GM21786 (cell line): ENCODE measurements around the gene CD46.

ENCODE experiments used
- ATAC-seq: cut with Tn5 transposase; IDR thresholded peaks from one replicate; pipeline ENCODE4 v1.9.1; 2021; ENCODE audit not compliant: unreplicated experiment

Gene CD46

DNA sequence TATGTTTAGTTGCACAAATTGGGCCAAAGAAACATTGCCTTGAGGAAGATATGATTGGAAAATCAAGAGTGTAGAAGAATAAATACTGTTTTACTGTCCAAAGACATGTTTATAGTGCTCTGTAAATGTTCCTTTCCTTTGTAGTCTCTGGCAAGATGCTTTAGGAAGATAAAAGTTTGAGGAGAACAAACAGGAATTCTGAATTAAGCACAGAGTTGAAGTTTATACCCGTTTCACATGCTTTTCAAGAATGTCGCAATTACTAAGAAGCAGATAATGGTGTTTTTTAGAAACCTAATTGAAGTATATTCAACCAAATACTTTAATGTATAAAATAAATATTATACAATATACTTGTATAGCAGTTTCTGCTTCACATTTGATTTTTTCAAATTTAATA lies 43.0 kb downstream of the CD46 start:
- no peak for ATAC-seq

DNA sequence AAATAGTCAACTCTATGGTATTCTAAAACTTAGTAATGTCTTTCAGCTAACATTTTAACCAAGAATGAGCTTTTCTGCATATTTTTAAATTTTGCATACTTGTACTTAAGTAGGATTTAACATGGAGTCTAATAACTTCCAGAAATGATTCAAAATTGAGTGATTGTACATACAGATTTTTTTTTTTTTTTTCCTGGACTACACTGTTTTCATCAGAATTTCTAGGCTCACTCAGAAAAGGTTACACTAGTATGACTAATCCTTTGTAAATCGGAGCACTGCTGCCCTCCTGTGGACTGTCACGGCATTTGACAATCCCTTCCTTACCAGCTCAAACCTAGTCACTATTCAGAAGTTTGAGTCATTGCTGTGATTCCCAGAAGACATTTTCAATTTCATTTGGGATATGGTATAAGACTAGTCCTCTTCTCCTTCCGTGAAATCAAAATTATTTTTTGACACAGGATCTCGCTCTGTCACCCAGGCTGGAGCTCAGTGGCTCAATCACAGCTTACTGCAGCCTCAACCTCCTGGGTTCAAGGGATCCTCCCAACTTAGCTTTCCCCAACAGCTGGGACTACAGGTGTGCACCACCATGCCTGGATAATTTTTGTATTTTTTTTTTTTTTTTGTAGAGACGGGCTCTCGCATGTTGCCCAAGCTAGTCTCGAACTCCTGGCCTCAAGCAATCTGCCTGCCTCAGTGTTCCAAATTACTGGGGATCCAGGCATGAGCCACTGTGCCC lies 45.5 kb downstream of the CD46 start:
- ATAC-seq: peak; percentile 87

DNA sequence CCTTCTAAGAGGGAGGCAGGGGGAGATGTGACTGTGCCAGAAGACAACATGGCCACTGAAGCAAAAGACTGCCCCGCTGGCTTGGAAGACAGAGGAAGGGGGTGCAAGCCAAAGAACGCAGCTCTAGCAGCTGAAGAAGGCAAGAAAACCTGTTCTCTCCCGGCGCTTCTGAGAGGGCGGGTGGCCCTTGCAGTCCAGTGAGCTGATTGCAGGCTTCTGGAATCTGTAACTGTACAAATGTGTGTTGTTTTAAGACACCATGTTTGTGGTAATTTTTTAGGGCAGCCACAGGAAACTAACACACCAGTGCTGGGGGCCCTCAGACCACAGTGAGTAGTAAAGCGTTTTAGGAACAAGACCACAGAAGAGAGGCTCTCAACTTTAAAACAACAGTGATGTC lies 47.0 kb downstream of the CD46 start:
- no peak for ATAC-seq

DNA sequence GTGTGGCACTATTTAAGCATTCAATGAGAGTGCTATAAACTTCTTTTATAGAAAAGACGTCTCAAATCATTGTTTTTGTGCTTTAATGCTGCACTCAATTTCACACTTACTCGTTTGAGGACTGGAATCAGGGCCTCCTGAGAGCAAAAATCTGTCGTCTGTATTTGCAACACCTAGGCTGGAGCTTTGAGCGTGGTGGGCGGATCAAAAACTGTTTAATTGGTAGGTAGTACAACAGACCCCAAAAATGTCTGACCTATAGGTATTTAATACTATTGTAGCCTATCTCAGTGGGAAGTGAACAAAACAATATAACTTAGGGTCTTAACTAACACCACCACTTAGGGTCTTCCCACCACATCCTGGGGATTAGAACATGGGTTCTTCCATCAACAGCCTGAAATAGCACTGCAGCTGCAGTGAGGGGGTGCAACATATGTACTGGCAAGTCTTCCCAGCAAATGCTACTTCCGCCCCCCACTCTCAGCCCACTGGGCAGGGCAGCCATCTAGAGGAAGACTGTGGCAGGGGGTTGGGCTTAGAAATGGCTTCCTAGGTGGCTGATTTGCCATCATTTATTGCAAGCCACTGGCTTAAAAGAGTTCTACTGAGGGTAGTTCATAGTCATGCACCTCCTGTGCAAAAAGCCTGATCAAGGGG lies 48.3 kb downstream of the CD46 start:
- no peak for ATAC-seq

DNA sequence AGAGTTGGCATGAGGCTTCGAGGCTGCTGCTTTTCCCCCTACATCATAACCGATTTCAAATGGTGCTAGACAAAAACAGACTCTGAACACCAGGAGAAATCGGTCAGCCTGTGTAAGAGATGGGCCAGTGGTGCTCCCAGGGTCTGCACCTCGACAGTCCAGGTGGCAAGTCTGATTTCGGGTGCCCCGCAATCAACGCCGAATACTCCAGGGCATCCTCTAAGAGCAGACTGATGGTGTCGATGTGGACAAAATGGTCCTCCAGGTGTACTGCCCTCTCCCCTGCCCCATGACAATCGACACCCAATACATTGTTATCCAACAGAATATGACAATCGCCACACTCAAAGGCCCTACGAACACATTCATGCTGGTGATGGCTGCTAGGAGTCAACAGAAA lies 50.0 kb downstream of the CD46 start:
- ATAC-seq: no peak

DNA sequence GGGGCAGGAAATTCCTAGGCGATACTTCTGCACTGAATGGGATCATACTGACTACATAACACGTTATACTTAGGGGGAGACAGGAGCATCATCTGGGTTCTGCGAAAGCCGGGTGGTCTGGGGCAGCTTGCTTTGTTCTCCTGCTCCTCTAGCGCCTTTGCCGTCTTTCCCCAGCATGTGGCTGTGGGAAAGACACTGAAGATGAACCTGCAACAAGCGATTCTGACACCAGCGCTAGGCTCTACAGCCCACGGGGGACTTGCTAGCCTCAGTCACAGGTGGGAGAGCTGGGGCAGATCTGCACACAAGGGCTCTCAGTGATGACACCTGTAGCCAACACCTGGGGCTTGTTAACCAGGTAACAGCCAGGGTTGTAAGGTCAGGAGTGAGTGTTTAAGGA lies 51.8 kb downstream of the CD46 start:
- no peak for ATAC-seq

DNA sequence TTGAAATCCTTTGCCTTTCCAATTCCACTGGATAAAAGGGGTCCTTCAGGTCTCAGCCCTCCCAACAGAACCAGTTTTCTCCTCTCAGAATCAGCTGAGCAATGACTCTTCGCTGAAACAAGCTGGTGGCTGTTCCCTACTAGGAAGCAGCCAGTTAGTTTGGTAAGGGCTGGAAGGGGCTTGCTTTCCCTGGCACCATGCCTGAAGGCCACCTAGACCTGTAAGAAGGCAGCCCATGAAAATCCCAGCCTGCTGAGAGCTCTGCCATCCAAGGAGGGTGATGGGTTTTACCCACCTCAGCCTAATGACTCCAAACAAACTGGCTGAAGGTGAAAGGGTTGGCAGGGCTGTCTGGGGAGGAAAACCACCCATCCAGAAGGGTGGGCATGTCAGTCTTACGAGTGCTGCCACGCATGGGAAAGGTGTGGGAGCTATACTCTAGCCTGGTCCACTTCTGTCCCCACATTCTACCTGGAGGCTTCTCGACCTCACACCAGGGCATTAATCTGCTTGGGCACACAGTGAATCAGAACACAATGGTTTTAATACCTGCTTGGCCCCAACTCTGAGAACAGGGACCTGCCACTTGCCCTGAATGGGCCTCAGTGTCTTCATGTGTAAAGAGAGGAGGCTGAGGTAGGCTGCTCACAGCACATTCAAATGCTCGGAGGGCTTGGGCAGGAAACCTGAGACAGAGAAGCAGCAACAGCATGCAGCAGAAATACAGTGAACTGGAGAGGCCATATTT lies 53.0 kb downstream of the CD46 start:
- no peak for ATAC-seq

DNA sequence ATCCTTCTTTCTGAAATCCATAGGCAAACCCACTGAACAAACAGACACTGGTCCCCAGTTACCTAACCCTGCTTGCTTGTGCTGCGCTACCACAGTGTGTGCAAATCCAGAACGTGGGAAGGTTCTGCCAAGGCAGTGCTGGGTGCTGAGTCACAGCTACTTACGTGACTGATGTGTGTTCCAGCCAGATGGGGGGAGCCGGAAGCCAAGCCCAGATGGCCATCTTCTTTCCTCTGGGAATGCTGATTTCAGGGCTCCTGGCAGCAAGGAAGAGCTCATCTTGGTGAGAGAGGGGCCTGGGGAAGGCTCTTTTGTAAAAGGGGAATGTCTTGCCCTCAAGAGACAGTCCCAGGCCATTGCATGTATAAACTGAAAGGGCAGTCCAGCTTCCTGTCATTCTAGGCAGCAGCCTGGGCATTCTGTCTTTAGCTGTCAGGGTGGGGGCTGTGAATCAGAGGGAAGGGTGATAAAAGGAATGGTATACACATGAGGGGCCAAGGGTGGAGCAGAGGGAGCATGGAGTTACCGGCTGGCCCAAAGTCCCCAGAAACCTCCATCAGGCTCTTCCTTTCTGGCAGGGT lies 54.1 kb downstream of the CD46 start:
- no peak for ATAC-seq

DNA sequence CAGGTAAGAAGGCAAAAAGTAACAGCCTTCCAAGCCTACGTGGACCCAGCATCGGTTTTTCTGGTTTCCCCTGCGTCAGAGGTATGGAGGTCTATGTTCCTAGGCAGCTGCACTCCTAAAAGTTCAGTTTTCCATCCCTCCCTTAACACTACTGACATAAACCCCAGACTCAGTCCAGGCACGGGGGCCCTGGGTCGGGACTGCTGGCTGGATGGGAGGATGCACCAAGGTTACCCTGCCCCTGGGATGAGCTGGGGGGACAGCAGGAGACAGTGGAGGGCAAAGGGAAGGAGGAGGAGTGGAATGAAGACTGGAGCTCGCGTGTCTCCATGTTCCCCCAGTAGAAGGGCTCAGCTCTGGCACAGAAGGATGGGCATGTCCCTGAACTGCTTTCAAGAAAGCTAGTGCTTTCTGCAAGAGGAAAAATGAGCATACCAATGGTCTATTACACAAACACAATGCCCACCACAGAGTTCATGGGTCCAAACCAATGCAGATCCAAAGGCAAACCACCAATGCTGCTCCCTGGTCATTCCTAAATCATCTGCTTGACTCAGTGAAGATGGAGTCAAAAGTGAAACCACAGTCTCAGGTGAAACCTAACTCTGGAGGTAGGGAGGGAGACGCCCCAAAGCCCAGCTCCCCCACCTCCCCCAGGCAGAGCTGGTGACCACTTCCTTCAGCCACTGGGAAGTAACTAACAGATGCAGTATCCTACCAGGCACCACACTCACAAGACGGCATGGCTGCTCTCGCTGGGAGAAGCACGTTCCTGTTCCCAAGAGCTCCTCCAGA lies 54.9 kb downstream of the CD46 start:
- no peak for ATAC-seq

DNA sequence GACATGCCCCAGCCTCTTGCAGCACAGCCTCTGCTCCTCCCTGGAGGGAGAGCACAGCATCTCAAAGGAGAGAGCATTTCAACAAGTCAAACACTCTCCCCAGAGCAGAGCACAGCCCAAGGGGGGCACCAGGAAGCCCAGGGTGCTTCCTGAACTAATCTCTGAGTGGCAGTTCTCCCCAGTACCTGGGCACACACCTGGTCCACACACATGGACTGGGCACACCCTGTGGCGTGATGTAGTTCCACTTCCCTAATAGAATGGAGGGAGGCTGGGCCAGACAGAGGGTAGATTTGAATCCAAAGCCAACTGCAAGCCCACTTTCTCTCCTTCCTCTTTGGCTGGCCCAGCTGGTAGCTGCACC lies 55.5 kb downstream of the CD46 start:
- ATAC-seq: no peak

DNA sequence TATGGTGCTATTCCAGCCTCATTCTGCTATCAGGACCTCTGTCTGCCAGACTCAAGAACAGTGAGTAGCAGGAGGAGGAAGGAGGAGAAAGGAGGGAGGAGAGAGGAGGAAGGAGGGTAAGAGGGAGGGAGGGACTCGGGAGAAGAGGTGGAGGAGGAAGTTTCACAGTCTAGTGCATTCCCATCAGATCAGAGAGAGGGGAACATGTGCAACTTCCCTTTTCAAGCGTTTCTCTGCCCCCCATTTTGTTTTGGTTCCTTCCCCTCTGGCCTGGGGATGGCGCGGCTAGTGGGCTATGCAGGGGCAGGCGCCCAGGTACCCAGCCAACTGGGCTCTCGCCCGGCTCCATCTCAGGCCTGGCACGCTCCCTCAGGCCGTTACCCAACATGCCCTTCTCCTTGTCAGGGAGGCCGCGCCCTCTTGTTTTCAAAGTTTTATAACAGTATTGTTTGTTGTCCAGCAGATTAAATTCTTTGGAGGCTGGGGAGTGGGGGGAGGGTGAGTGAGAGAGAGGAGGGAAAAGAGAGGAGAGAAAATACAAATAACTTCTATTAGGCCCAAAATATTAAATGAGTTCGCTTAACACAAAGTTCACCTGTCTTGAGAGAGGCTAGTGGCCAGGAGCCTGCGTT lies 56.0 kb downstream of the CD46 start:
- ATAC-seq: no peak

DNA sequence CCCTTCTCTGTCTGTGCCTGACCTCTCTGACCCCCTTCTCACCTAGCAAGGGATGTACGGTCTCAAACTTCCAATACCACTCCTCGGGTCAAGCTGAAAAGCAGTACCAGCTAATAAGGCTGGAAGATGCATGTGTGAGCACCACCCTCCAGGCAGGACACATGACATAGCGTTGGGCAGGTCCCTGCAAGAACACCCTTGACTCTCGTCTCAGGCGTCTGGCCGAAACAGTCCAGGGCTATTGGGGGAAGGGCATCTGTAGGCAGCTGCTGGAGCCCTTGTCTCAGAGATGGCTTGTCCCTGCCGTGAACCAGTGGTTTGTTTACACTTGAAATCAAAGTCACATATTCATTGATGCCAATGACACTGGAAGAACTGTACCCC lies 56.5 kb downstream of the CD46 start:
- ATAC-seq: no peak

DNA sequence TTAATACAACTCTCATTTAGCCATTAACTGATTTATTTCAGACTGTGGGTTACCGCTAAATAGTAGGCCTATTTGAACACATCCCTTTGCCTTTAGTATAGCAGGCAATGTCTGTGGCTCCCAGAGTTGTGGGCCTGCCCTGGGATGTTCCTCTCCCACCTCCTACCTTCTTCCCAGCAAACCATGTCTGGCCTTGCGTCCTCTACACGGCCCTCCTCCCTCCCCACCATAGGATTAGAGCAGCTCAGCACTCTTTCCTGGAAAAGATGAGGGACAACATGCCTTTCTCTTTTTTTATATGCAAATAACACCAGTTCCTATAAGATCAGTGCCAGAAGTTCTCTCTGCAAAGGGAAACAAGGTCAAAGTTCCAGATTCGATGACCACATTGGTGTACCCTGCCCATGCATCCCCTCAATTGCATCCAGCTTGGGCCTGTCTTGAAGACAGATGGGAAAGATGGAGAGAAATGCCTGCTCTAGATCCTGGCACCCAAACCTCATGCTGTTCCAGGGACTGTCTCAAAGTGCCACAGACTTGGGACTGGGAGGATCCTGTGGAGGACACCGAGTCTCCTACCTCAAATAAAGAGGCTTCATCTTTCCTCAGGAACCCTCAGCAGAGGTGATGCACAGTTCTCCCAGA lies 57.2 kb downstream of the CD46 start:
- no peak for ATAC-seq

DNA sequence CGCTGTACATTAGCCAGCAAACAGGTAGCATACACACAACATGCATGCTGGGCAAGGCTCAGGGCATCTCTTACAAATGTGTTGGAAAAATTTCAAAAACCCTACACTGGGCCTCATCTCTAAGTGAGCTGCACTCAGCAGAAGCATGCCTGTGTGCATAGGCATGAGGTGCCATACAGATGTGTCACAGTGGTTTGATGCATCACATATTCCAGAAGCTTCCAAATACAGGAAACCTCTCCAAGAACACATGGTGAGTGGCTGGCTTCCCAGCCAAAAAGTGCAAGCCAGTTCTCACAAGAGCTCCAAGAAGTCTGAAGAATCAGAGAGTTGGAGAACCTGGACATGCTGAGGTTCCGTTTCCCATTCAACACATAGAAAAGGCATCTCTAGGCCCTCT lies 58.3 kb downstream of the CD46 start:
- ATAC-seq: no peak

DNA sequence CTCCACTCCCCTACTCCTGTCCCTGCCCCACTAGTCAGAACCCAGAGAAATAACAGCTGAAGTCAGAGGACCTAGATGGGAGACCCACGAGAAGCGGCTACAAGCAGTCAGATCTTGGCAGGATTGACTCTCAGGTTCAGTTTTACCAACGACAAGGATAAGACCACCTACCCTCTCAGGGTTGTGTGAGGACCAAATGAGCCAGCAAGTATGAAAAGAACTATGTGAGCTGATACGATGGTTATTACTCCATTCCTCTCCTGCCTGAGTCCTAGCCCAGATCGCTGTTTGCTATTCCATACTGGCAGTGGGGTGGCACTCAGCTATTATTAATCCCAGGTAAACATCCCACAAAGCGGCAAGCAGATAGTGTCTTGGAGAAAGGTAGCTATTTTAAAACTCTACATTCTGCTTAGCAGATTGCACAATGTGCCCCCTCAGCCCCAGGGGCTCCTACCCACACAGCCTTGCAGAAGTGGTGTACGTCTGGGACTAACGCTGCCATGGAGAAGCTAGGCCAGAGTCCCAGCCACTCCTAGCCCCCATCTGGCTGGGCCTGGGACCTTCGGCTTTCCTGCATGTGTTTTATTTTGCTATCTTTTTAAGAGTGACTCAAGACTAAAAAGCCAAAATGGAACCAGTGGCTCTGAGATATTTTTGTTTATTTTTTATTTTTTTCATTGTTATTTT lies 58.9 kb downstream of the CD46 start:
- ATAC-seq: no peak

DNA sequence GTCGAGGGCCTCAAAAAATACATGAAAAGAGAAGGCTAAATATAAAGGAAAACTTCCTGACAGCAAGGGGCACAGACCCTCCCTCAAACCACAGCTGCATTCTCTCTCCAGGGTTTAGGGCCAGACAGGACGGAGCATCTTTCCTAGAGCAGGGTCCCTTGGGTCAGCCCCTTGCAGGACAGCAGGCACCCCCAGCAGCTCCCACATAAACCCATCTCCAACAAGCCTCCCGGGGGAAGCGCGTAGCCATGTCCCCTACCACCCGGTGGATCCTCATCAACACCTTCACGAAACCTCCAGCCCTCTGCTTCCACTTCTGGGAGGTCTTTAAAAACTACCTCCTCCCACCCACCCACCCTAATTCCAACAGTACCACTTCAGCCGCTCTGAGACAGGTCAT lies 59.5 kb downstream of the CD46 start:
- no peak for ATAC-seq

DNA sequence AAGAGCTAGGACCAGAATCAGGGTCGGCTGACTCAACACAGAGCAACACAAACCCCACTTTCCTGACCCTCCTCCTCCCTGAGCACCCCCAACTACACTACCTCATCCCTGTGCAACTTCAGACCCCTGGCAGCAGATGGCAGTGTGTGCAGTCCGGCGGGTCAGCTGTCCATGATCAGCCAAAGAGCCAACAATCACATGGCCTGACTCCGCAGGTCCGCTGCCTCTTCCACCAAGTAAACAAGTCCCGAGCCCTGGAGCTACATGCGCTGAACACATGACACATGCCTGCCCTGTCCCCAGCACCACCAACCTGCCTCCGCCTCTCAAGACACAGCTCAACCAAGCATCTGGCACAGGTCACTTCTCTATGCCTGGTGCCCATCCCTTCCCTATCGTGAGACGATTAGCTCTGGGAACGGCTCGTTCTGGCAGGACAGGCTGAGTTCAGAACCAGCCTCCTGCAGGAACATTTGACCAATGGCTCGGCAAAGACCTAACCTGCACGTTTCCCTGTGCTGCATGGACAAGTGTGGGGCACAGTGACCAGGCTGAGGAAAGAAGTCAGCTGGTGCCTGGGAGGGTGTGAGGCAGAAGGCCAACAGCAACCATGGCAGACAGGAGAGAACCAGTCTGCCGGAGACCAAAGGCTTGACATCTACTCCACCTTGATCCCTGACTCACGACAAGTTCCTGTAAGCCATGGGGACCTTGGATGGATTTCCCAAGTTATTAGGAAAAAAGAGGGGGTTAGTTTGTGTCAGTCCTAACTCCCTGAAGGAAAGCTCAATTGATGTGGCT lies 60.3 kb downstream of the CD46 start:
- no peak for ATAC-seq

DNA sequence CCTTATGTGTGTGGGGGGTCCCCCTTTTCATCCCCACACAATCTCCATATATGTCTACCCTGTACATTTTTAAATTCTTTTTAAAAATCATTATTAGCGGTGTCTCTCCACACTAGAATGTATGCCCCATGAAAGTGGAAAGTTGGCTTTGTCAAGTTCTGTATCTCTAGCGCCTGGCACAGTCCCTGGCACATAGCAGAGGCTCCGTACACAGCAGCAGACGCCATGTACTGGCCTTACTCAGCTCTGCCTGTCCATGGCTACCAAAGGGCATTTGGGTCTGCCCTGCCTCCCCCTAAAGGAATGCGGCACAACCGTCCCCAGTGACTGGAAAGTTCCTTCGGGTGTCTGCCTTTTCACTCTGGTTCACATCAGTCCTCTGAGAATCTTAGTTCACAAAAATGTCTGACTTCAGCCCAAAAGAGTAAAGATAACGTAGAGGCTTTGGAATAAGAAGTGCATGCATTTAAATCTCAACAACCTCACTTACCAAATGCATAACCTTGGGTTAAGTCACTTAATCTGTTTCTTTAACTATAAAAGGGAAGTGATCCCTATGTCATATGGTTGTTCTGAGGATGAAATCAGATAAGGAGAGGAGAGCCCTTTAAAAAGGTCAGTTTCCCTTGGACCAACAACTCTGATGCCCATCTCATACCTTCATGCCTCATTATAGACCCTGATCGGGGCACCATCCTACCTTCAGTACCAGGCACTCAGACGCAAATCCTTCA lies 61.1 kb downstream of the CD46 start:
- ATAC-seq: no peak
